Endodermal cell (in vitro differentiated cells): ENCODE data around the gene TEF. TPM values are rescaled to one million over a fixed set of nuclear protein-coding genes. Genes with fewer than 3 reads are reported as not detected.

Source experiments
- DNase-seq: peaks from one replicate; pipeline ENCODE4 v3.0.0-alpha.2; 2017
- H3K27ac ChIP-seq: 2 replicates; pipeline ENCODE4 v1.5.1; 2013; ENCODE audit warnings: mild to moderate bottlenecking, low read depth, low read length, moderate library complexity
- H3K27me3 ChIP-seq: 2 replicates; pipeline ENCODE4 v1.6.1; 2013; ENCODE audit warnings: mild to moderate bottlenecking, low read length, moderate library complexity; ENCODE audit not compliant: insufficient read depth, control insufficient read depth, poor library complexity, severe bottlenecking
- H3K36me3 ChIP-seq: 2 replicates; pipeline ENCODE4 v1.7.0; 2013; ENCODE audit warnings: mild to moderate bottlenecking, low read length, moderate library complexity; ENCODE audit not compliant: control insufficient read depth, insufficient read depth
- H3K4me1 ChIP-seq: one replicate; pipeline ENCODE4 v1.7.0; 2013; ENCODE audit warnings: low read length; ENCODE audit not compliant: control insufficient read depth, insufficient read depth
- H3K4me3 ChIP-seq: 2 replicates; pipeline ENCODE4 v1.5.1; 2013; ENCODE audit warnings: mild to moderate bottlenecking, low read length, moderate library complexity
- H3K9ac ChIP-seq: 2 replicates; pipeline ENCODE4 v1.6.1; 2013; ENCODE audit warnings: mild to moderate bottlenecking, low read length, moderate library complexity; ENCODE audit not compliant: poor library complexity, severe bottlenecking; ENCODE audit errors: extremely low read depth
- H3K9me3 ChIP-seq: 2 replicates; pipeline ENCODE4 v1.6.1; 2013; ENCODE audit warnings: mild to moderate bottlenecking, low read length, moderate library complexity; ENCODE audit not compliant: control insufficient read depth
- H3K27ac Mint-ChIP-seq: 2 replicates; pipeline ENCODE4 v1.8.0; 2020; ENCODE audit warnings: mixed read lengths
- H3K27me3 Mint-ChIP-seq: 2 replicates; pipeline ENCODE4 v1.8.0; 2021; ENCODE audit warnings: mild to moderate bottlenecking, mixed read lengths; ENCODE audit not compliant: insufficient read depth
- H3K36me3 Mint-ChIP-seq: 2 replicates; pipeline ENCODE4 v1.8.0; 2020; ENCODE audit warnings: low read depth, mixed read lengths
- H3K4me1 Mint-ChIP-seq: 2 replicates; pipeline ENCODE4 v1.8.0; 2020; ENCODE audit warnings: mixed read lengths
- H3K4me3 Mint-ChIP-seq: 2 replicates; pipeline ENCODE4 v1.8.0; 2020; ENCODE audit warnings: mild to moderate bottlenecking, moderate library complexity, mixed read lengths
- H3K9me3 Mint-ChIP-seq: 2 replicates; pipeline ENCODE4 v1.8.0; 2020; ENCODE audit warnings: mild to moderate bottlenecking, mixed read lengths
- WGBS, 2 experiments: methylation state at CpG; one replicate each; pipeline versions ENCODE4 v1.1.5 to v1.1.7; 2013; ENCODE audit warnings: missing lambda C conversion rate in 2 of 2, mixed read lengths in 1 of 2; ENCODE audit not compliant: insufficient coverage in 1 of 2, insufficient read length in 1 of 2; 5-methylcytosine and 5-hydroxymethylcytosine counted together
- total RNA-seq, 2 donors: library from RNA; stranded (reverse); fragmentation: NEBNext Ultra II Directional in 1 of 2; extraction: Animal tissue kit (Norgen Biotek cat#: 25700) in 1 of 2; gene quantifications; 2 replicates in 1 of 2; 3 replicates in 1 of 2; pipeline ENCODE4 v1.2.1, GENCODE V29; 2021
- TF ChIP-seq, protein P1 (sequence below): fragments of 200-600 bp; sonication (generic); conservative IDR thresholded peaks from 2 replicates; pipeline ENCODE4 v1.5.0; 2021; ENCODE audit warnings: antibody characterized with exemption, mild to moderate bottlenecking

Gene TEF
- total RNA-seq, 2 donors from 2014 or later, result 4.7 to 7.9 TPM

DNA sequence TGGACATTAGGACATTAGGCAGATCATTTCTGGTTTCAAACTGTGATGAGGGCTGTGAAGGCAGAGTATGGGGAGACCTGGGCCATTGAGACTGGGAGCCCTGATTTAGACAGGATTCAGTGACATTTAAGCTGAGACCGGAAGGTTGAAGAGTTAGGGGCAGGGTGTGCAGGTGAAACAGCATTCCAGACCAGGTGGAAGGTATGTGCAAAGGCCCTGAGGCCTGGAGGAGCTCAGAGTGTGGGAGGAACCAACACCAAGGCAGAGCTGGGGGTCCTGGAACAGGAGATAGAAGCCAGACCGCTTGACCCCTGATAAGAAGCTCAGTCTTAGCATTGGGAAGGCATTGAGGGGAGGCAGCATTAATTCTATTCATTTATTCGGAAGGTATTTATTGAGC lies 47.9 kb upstream of the TEF start:
- peaks cover 41% of the 10 kb centered on the region for H3K36me3 Mint-ChIP-seq
- H3K9me3 Mint-ChIP-seq, result no peaks in the 10 kb centered on the region
- Histone ChIP-seq H3K27me3 (no peaks in the 10 kb centered on the region), H3K27ac (no peak overlapping the region), H3K9ac (no peak overlapping the region), H3K4me1 (no peaks in the 10 kb centered on the region), H3K9me3 (no peaks in the 10 kb centered on the region), H3K36me3 (peaks cover 37% of the 10 kb centered on the region), H3K4me3 (no peak overlapping the region)
- DNase-seq, result no peak
- no peak overlapping the region for H3K4me3 Mint-ChIP-seq
- no peak overlapping the region for H3K27ac Mint-ChIP-seq
- H3K27me3 Mint-ChIP-seq, result no peaks in the 10 kb centered on the region
- WGBS, 2 experiments, result 96 to 97% methylated on average over 3 of the region's 3 CpGs
- TF ChIP-seq, protein P1, sequence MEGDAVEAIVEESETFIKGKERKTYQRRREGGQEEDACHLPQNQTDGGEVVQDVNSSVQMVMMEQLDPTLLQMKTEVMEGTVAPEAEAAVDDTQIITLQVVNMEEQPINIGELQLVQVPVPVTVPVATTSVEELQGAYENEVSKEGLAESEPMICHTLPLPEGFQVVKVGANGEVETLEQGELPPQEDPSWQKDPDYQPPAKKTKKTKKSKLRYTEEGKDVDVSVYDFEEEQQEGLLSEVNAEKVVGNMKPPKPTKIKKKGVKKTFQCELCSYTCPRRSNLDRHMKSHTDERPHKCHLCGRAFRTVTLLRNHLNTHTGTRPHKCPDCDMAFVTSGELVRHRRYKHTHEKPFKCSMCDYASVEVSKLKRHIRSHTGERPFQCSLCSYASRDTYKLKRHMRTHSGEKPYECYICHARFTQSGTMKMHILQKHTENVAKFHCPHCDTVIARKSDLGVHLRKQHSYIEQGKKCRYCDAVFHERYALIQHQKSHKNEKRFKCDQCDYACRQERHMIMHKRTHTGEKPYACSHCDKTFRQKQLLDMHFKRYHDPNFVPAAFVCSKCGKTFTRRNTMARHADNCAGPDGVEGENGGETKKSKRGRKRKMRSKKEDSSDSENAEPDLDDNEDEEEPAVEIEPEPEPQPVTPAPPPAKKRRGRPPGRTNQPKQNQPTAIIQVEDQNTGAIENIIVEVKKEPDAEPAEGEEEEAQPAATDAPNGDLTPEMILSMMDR, result no peak
- no peaks in the 10 kb centered on the region for H3K4me1 Mint-ChIP-seq

DNA sequence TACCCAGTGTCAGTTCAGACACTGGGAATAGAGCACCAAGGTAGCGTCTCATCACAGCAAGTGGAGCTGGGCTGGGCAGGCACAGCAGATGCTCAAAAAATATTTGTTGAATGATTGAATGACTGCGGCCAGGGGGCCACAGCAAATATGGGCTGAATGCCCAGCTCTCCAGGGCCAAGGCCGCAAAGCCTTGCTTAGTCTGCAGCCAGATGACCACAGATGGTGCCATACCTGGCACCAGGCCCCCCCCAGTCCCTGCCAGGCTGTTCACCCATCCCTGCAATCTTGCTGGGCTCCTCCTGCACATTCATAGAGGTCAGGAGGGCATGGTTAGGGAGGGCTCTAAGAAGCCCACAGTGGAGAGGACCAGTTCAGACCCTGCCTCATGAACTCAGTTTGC lies 47.5 kb upstream of the TEF start:
- Mint-ChIP-seq H3K27ac (no peak overlapping the region), H3K36me3 (peaks cover 41% of the 10 kb centered on the region), H3K9me3 (no peaks in the 10 kb centered on the region), H3K4me3 (no peak overlapping the region), H3K4me1 (no peaks in the 10 kb centered on the region), H3K27me3 (no peaks in the 10 kb centered on the region)
- no peaks in the 10 kb centered on the region for H3K27me3 ChIP-seq
- H3K4me3 ChIP-seq, result no peak overlapping the region
- DNase-seq, result no peak
- H3K27ac ChIP-seq, result no peak overlapping the region
- 92 to 100% methylated on average over 2 to 3 of the region's 3 CpGs for WGBS, 2 experiments
- H3K4me1 ChIP-seq, result no peaks in the 10 kb centered on the region
- H3K9ac ChIP-seq, result no peak overlapping the region
- no peaks in the 10 kb centered on the region for H3K9me3 ChIP-seq
- peaks cover 40% of the 10 kb centered on the region for H3K36me3 ChIP-seq
- TF ChIP-seq, protein P1, result no peak

DNA sequence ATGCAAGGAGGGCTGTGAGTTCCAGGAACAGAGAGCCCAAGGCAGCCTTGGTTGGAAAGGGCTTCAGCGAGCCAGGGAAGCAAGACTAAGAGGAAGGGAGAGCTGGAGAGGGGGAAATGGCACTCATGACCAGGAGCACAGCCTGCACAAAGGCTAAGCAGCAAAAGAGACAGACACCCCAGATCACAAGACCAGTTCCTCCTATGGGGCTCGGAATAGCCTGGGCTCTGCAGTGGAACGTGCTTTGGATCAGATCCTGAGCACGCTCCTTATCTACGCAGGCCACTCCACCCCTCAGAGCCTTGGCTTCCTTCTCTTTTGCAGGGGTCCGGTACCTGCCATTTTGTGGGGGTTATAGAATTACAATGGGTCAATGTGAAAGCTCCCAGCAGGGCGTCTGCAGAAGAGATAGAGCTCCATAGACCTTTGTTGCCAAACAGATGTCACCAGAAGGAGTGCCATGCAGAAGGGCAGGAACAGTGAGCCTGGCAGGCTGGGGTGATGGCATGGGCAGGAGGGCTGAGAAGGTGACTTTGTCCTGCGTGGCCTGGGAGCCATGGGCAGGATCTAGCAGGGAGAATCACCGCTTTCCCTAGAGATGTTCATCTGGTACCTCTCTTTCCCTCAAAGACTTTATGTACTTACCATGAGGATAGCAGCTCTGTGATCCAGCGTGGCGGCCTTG lies 46.6 kb upstream of the TEF start:
- Mint-ChIP-seq H3K4me3 (no peak overlapping the region), H3K27ac (no peak overlapping the region), H3K4me1 (no peaks in the 10 kb centered on the region), H3K36me3 (peaks cover 36% of the 10 kb centered on the region), H3K9me3 (no peaks in the 10 kb centered on the region), H3K27me3 (no peaks in the 10 kb centered on the region)
- Histone ChIP-seq H3K27me3 (no peaks in the 10 kb centered on the region), H3K4me1 (no peaks in the 10 kb centered on the region), H3K4me3 (no peak overlapping the region), H3K9ac (no peak overlapping the region), H3K36me3 (peaks cover 41% of the 10 kb centered on the region), H3K9me3 (no peaks in the 10 kb centered on the region), H3K27ac (no peak overlapping the region)
- TF ChIP-seq, protein P1, result no peak
- no peak for DNase-seq
- WGBS, 2 experiments, result 95 to 97% methylated on average over 4 to 11 of the region's 11 CpGs
